Endothelial cell of umbilical vein (primary cell): ENCODE data around the gene CFAP46. TPM values are rescaled to one million over a fixed set of nuclear protein-coding genes. Genes with fewer than 3 reads are reported as not detected.

Experiments used
- BruUV-seq: library from RNA; stranded (reverse); fragments of 400-500 nt; replicated peaks from 2 replicates; lab custom pipeline; 2021; lab: Mats Ljungman, UMichigan
- CTCF ChIA-PET: fragments of 300-600, 350-600 bp; sonication (Branson Sonifier 250); formaldehyde crosslinking; loops from one replicate; lab custom pipeline; 2021; ENCODE audit warnings: antibody characterized with exemption, inconsistent platforms; lab: Charles Lee
- POLR2A ChIA-PET: fragments of 300-600, 350-600 bp; sonication (Branson Sonifier 250); formaldehyde crosslinking; loops from one replicate; lab custom pipeline; 2021; ENCODE audit warnings: antibody characterized with exemption, inconsistent platforms; lab: Charles Lee
- DNase-seq: peaks from one replicate; pipeline ENCODE4 v3.0.0-alpha.2; 2011; ENCODE audit warnings: low read depth, low spot score
- FAIRE-seq: peaks from 2 replicates; lab custom pipeline; 2011; peaks lifted over from hg19 to GRCh38; lab: Jason Lieb, UNC
- H2AFZ ChIP-seq: 2 replicates; pipeline ENCODE4 v1.6.0; 2012; ENCODE audit warnings: low read depth, low read length, control low read depth, inconsistent platforms
- H3K27ac ChIP-seq: 2 replicates; pipeline ENCODE4 v1.5.1; 2011; ENCODE audit warnings: low read depth, mild to moderate bottlenecking, control low read depth, low read length, moderate library complexity; ENCODE audit not compliant: insufficient read depth
- H3K27me3 ChIP-seq, 2 experiments: 2 replicates each; pipeline versions ENCODE4 v1.6.0 to v1.6.1; 2011; ENCODE audit warnings: low read length in 2 of 2, mixed read lengths in 1 of 2; ENCODE audit not compliant: control insufficient read depth in 2 of 2, insufficient read depth in 2 of 2
- H3K36me3 ChIP-seq, 2 experiments: 2 replicates in 1 of 2; 3 replicates in 1 of 2; pipeline ENCODE4 v1.5.1; 2011; ENCODE audit warnings: low read length in 2 of 2, mild to moderate bottlenecking in 1 of 2, moderate library complexity in 1 of 2; ENCODE audit not compliant: control insufficient read depth in 2 of 2, insufficient read depth in 2 of 2; ENCODE audit errors: extremely low read depth in 1 of 2
- H3K4me1 ChIP-seq: 3 replicates; pipeline ENCODE4 v1.5.1; 2011; ENCODE audit warnings: mild to moderate bottlenecking, low read length; ENCODE audit not compliant: control insufficient read depth, insufficient read depth; ENCODE audit errors: extremely low read depth
- H3K4me2 ChIP-seq: 2 replicates; pipeline ENCODE4 v1.6.1; 2011; ENCODE audit warnings: low read length, control low read depth, mixed read lengths; ENCODE audit not compliant: insufficient read depth
- H3K4me3 ChIP-seq, 3 experiments: fragments of 200-600 bp in 1 of 3; sonication (generic), shearing (Covaris generic) in 1 of 3; replicated peaks in 1 of 3; 2 replicates each; pipeline ENCODE4 v1.5.1; 2011 to 2016; ENCODE audit warnings: control low read depth in 3 of 3, low read length in 3 of 3, mild to moderate bottlenecking in 2 of 3, inconsistent platforms in 1 of 3, low read depth in 1 of 3, moderate library complexity in 1 of 3; ENCODE audit not compliant: insufficient read depth in 1 of 3
- H3K79me2 ChIP-seq: 2 replicates; pipeline ENCODE4 v1.6.0; 2012; ENCODE audit warnings: low read length, inconsistent platforms; ENCODE audit not compliant: control insufficient read depth, insufficient read depth
- H3K9ac ChIP-seq: replicated peaks from 2 replicates; pipeline ENCODE3; 2011; ENCODE audit warnings: low read length, control low read depth; ENCODE audit not compliant: insufficient read depth; ENCODE audit errors: extremely low read depth
- H3K9me1 ChIP-seq: replicated peaks from 3 replicates; pipeline ENCODE4 v1.6.0; 2011; ENCODE audit warnings: mild to moderate bottlenecking, low read length; ENCODE audit not compliant: control insufficient read depth, insufficient read depth; ENCODE audit errors: extremely low read depth
- H3K9me3 ChIP-seq: replicated peaks from 2 replicates; pipeline ENCODE4 v1.5.1; 2012; ENCODE audit warnings: low read length, inconsistent platforms; ENCODE audit not compliant: control insufficient read depth, insufficient read depth
- H4K20me1 ChIP-seq: replicated peaks from 2 replicates; pipeline ENCODE3; 2011; ENCODE audit warnings: mild to moderate bottlenecking, low read length; ENCODE audit not compliant: control insufficient read depth, insufficient read depth; ENCODE audit errors: extremely low read depth
- EZH2 ChIP-seq: IDR thresholded peaks from 2 replicates; pipeline ENCODE4 v1.6.1; 2012; ENCODE audit warnings: borderline replicate concordance, low read depth, mild to moderate bottlenecking, moderate library complexity, low read length, inconsistent platforms; ENCODE audit not compliant: severe bottlenecking
- FOS ChIP-seq: IDR thresholded peaks from 2 replicates; pipeline ENCODE4 v1.6.1; 2011; ENCODE audit warnings: mild to moderate bottlenecking, low read length, moderate library complexity, borderline replicate concordance; ENCODE audit not compliant: insufficient read depth
- GATA2 ChIP-seq: IDR thresholded peaks from 2 replicates; pipeline ENCODE4 v1.7.0; 2011; ENCODE audit warnings: low read depth, mild to moderate bottlenecking, moderate library complexity, mixed read lengths, low read length; ENCODE audit not compliant: insufficient read length, insufficient read depth
- JUN ChIP-seq: IDR thresholded peaks from 2 replicates; pipeline ENCODE4 v1.6.1; 2011; ENCODE audit warnings: borderline replicate concordance, low read depth; ENCODE audit not compliant: insufficient read length, insufficient read depth
- MYC ChIP-seq: IDR thresholded peaks from one replicate; pipeline ENCODE4 v1.6.1; 2011; ENCODE audit warnings: mild to moderate bottlenecking, low read depth, low read length
- POLR2A ChIP-seq: IDR thresholded peaks from 2 replicates; pipeline ENCODE4 v1.6.1; 2012; ENCODE audit warnings: low read depth, mild to moderate bottlenecking, control low read depth, low read length
- POLR2AphosphoS5 ChIP-seq: IDR thresholded peaks from 2 replicates; pipeline ENCODE4 v1.6.1; 2012; ENCODE audit warnings: low read depth, mild to moderate bottlenecking, control low read depth, low read length, moderate library complexity; ENCODE audit not compliant: insufficient read depth
- dilution Hi-C: fragments of 300-500 bp; cut with MboI; formaldehyde crosslinking; loops from one replicate; pipeline ENCODE4 v1.15.0; 2019; ENCODE audit warnings: low sequenced_read_pairs; ENCODE audit not compliant: extremely low pct_ligation_motif_present
- intact Hi-C: fragments of 100-400 bp; cut with micrococcal nuclease; formaldehyde crosslinking; loops from one replicate; pipeline ENCODE4 v1.10.0; 2022
- polyA plus RNA-seq, 4 experiments: library from polyadenylated mRNA; depleted of rRNA in 3 of 4; stranded (reverse) in 3 of 4; unstranded in 1 of 4; fragments of >200 nt; gene quantifications; 2 replicates each; pipeline versions ENCODE4 v1.2.1 to v1.2.3, GENCODE V29; 2011 to 2012; ENCODE audit warnings: missing spikeins in 1 of 4
- total RNA-seq: library from RNA; stranded (reverse); gene quantifications from 2 replicates; pipeline ENCODE4 v1.2.3, GENCODE V29; 2021
- TF ChIP-seq, protein P1 (sequence below), 2 donors: IDR thresholded peaks; 1 replicate in 1 of 2; 2 replicates in 1 of 2; pipeline ENCODE4 v1.5.1; 2011; ENCODE audit warnings: low read length in 2 of 2, mild to moderate bottlenecking in 2 of 2, moderate library complexity in 2 of 2, control low read depth in 1 of 2, inconsistent platforms in 1 of 2, low read depth in 1 of 2; ENCODE audit not compliant: insufficient read depth in 1 of 2; ENCODE audit errors: extremely low read depth in 1 of 2
- TF ChIP-seq, protein P2 (sequence below): IDR thresholded peaks from 2 replicates; pipeline ENCODE4 v1.6.1; 2011; ENCODE audit not compliant: insufficient read depth, insufficient read length

Gene CFAP46
- total and polyA plus RNA-seq, 2 donors (not counting 3 experiments of a cell fraction or from before 2014, with no cell fraction given), result 0.75 to 0.98 TPM

DNA sequence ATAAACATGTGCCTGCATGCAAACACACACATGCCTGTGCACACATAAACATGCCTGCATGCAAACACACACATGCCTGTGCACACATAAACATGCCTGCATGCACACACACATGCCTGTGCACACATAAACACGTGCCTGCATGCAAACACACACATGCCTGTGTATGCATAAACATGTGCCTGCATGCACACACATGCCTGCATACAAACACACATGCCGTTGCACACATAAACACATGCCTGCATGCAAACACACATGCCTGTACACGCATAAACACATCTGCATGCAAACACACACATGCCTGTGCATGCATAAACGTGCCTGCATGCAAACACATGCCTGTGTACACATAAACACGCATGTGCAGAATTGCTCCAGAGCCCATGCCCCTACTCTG lies 178.8 kb downstream of the CFAP46 start:
- intact Hi-C loops (no loop called here), dilution Hi-C loops (no loop called here)
- no peaks in the 10 kb centered on the region for H3K27me3 ChIP-seq
- H3K9me3 ChIP-seq, result no peaks in the 10 kb centered on the region
- no peak overlapping the region for H3K4me3 ChIP-seq
- CTCF ChIA-PET, result no interaction called here
- no peaks in the 10 kb centered on the region for H3K79me2 ChIP-seq
- FAIRE-seq, result no peak
- no peak overlapping the region for H3K9ac ChIP-seq
- H2AFZ ChIP-seq, result no peak overlapping the region
- H3K4me1 ChIP-seq, result no peaks in the 10 kb centered on the region
- no peaks in the 10 kb centered on the region for H3K9me1 ChIP-seq
- DNase-seq, result no peak
- POLR2A ChIA-PET, result no interaction called here
- no peak overlapping the region for H3K4me2 ChIP-seq
- no peaks in the 10 kb centered on the region for H4K20me1 ChIP-seq
- TF ChIP-seq JUN (no peak), FOS (no peak), GATA2 (no peak), POLR2A (no peak), EZH2 (no peak), MYC (no peak), POLR2AphosphoS5 (no peak)
- TF ChIP-seq, protein P1, sequence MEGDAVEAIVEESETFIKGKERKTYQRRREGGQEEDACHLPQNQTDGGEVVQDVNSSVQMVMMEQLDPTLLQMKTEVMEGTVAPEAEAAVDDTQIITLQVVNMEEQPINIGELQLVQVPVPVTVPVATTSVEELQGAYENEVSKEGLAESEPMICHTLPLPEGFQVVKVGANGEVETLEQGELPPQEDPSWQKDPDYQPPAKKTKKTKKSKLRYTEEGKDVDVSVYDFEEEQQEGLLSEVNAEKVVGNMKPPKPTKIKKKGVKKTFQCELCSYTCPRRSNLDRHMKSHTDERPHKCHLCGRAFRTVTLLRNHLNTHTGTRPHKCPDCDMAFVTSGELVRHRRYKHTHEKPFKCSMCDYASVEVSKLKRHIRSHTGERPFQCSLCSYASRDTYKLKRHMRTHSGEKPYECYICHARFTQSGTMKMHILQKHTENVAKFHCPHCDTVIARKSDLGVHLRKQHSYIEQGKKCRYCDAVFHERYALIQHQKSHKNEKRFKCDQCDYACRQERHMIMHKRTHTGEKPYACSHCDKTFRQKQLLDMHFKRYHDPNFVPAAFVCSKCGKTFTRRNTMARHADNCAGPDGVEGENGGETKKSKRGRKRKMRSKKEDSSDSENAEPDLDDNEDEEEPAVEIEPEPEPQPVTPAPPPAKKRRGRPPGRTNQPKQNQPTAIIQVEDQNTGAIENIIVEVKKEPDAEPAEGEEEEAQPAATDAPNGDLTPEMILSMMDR (IDR thresholded peaks at IDR 0.05; ENCODE audit: extremely low read depth in 1 of 2, insufficient read depth in 1 of 2, low read depth in 1 of 2, low read length in 2 of 2), result no peak
- TF ChIP-seq, protein P2, sequence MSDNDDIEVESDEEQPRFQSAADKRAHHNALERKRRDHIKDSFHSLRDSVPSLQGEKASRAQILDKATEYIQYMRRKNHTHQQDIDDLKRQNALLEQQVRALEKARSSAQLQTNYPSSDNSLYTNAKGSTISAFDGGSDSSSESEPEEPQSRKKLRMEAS, result no peak
- H3K36me3 ChIP-seq, result no peaks in the 10 kb centered on the region
- H3K27ac ChIP-seq, result no peak overlapping the region
- BruUV-seq, result no TSS peak
